ENCODE measurements around the gene EIF2AK3.

- TF ChIP-seq POLR2A (IDR thresholded peaks at IDR 0.05): no peak
- TF ChIP-seq, protein P1, sequence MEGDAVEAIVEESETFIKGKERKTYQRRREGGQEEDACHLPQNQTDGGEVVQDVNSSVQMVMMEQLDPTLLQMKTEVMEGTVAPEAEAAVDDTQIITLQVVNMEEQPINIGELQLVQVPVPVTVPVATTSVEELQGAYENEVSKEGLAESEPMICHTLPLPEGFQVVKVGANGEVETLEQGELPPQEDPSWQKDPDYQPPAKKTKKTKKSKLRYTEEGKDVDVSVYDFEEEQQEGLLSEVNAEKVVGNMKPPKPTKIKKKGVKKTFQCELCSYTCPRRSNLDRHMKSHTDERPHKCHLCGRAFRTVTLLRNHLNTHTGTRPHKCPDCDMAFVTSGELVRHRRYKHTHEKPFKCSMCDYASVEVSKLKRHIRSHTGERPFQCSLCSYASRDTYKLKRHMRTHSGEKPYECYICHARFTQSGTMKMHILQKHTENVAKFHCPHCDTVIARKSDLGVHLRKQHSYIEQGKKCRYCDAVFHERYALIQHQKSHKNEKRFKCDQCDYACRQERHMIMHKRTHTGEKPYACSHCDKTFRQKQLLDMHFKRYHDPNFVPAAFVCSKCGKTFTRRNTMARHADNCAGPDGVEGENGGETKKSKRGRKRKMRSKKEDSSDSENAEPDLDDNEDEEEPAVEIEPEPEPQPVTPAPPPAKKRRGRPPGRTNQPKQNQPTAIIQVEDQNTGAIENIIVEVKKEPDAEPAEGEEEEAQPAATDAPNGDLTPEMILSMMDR (IDR thresholded peaks at IDR 0.05): no peak
Measured at GRCh38 chr2:88656690-88657089, 29.4 kb upstream of the EIF2AK3 start.
